Measurements from ENCODE around the gene USP36. TPM values are rescaled to one million over a fixed set of nuclear protein-coding genes. Genes with fewer than 3 reads are reported as not detected.

USP36 gene
- total RNA-seq, 4 donors from 2014 or later: 28.5 to 96.5 (median 63.5) TPM

DNA sequence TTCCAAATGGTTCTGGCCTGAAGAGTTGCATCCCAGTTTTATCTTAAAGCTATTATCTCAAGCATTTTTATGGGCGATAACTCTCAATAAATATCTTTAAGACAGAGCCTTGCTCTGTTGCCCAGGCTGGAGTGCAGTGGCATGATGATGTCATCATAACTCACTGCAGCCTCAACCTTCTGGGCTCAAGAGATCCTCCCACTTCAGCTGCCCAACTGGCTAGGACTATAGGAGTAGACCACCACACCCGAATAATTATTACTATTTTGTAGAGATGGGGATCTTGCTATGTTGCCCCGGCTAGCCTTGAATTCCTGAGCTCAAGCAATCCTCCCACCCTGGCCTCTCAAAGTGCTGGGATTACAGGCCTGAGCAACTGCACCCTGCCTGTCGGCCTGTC lies 32.5 kb downstream of the USP36 start:
- TF ChIP-seq, protein P1, sequence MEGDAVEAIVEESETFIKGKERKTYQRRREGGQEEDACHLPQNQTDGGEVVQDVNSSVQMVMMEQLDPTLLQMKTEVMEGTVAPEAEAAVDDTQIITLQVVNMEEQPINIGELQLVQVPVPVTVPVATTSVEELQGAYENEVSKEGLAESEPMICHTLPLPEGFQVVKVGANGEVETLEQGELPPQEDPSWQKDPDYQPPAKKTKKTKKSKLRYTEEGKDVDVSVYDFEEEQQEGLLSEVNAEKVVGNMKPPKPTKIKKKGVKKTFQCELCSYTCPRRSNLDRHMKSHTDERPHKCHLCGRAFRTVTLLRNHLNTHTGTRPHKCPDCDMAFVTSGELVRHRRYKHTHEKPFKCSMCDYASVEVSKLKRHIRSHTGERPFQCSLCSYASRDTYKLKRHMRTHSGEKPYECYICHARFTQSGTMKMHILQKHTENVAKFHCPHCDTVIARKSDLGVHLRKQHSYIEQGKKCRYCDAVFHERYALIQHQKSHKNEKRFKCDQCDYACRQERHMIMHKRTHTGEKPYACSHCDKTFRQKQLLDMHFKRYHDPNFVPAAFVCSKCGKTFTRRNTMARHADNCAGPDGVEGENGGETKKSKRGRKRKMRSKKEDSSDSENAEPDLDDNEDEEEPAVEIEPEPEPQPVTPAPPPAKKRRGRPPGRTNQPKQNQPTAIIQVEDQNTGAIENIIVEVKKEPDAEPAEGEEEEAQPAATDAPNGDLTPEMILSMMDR (IDR thresholded peaks at IDR 0.05): no peak
- in situ Hi-C loops (cut with MboI; ENCODE audit: low pct_ligation_motif_present in 1 of 4, low pct_unique_long_range_greater_than_20kb in 1 of 4, low sequenced_read_pairs in 3 of 4) (loop anchor here in 1 of 4 donors (25.0 kb wide), 1 partner anchor 321 kb away; no protein-coding TSS in a partner anchor), intact Hi-C loops (cut with DNase I; ENCODE audit: low total_unique reads) (no loop called here)
- WGBS, 2 donors (ENCODE audit: low coverage in 1 of 2): 93 to 100% methylated on average over 2 to 4 of the region's 4 CpGs
- no peaks in the 10 kb centered on the region for H3K9me3 ChIP-seq
- H3K27ac ChIP-seq: no peak overlapping the region
- H3K36me3 ChIP-seq: peaks cover 0 to 74% (median 24%) of the 10 kb centered on the region in 4 donors
- no peak for DNase-seq
- H3K4me1 ChIP-seq: no peaks in the 10 kb centered on the region
- no peaks in the 10 kb centered on the region for H3K27me3 ChIP-seq
- H3K4me3 ChIP-seq: no peak overlapping the region

DNA sequence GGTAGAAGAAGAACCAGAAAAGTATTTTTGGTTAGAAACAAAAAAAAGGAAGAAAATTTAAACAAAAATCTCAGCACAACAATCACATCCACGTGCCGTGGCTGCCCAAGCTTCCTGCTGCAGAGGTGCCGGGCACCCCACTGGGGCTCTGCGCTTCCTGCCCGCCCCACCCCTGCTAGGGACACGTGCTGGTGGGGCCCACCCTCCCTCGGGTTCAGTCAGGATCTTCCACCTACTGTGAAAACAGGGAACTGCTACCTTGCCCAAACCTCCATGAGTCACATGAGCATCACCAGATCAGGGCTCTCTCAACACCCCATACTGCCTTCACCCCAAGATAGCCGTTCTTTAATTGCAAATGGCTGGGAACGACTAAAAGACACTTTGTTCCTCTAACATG lies 34.2 kb downstream of the USP36 start:
- Histone ChIP-seq H3K27ac (no peak overlapping the region), H3K27me3 (no peaks in the 10 kb centered on the region), H3K9me3 (no peaks in the 10 kb centered on the region), H3K4me1 (no peaks in the 10 kb centered on the region), H3K4me3 (no peak overlapping the region), H3K36me3 (peaks cover 0 to 60% (median 20%) of the 10 kb centered on the region in 4 donors)
- TF ChIP-seq POLR2AphosphoS5 (IDR thresholded peaks at IDR 0.05) (no peak), EP300 (IDR thresholded peaks at IDR 0.05; ENCODE audit: low read depth) (no peak), POLR2A (IDR thresholded peaks at IDR 0.05) (no peak)
- TF ChIP-seq, protein P1 (IDR thresholded peaks at IDR 0.05): no peak
- 81% methylated on average over 9 of the region's 9 CpGs; no CpG with 5 or more reads in 1 of the 2 donors for WGBS, 2 donors (ENCODE audit: low coverage in 1 of 2)
- intact Hi-C loops (cut with DNase I; ENCODE audit: low total_unique reads) (no loop called here), in situ Hi-C loops (cut with MboI; ENCODE audit: low pct_ligation_motif_present in 1 of 4, low pct_unique_long_range_greater_than_20kb in 1 of 4, low sequenced_read_pairs in 3 of 4) (loop anchor here in 1 of 4 donors (25.0 kb wide), 1 partner anchor 319 kb away; no protein-coding TSS in a partner anchor)
- DNase-seq: no peak

DNA sequence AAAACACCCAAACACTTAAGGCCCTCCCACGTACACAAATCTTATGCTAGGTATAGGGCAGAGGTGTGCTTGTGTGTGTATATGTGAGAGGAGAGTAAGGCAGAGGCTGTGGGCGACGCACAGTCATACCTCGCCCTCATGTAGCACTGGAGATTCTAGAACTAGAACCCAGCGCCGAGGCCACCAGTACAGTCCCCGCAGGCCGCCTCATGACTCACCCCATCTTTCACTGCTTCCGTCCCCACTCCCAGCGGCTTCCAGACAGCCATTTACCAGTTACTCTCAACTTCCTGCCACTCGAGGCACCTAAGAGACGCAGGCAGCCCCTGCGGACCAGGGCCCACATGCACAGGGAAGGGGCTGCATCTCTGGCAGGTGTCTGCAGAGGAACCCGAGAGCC lies 35.3 kb downstream of the USP36 start:
- peak; percentile 32 for DNase-seq
- no peaks in the 10 kb centered on the region for H3K27me3 ChIP-seq
- H3K4me1 ChIP-seq: no peaks in the 10 kb centered on the region
- in situ Hi-C loops (cut with MboI; ENCODE audit: low pct_ligation_motif_present in 1 of 4, low pct_unique_long_range_greater_than_20kb in 1 of 4, low sequenced_read_pairs in 3 of 4): loop anchor here in 1 of 4 donors (25.0 kb wide), 1 partner anchor 318 kb away; no protein-coding TSS in a partner anchor
- intact Hi-C loops (cut with DNase I; ENCODE audit: low total_unique reads): no loop called here
- WGBS, 2 donors (ENCODE audit: low coverage in 1 of 2): 80% methylated on average over 1 to 14 of the region's 14 CpGs
- no peaks in the 10 kb centered on the region for H3K9me3 ChIP-seq
- TF ChIP-seq POLR2AphosphoS5 (IDR thresholded peaks at IDR 0.05): no peak
- TF ChIP-seq, protein P1 (IDR thresholded peaks at IDR 0.05): no peak
- no peak for TF ChIP-seq EP300 (IDR thresholded peaks at IDR 0.05; ENCODE audit: low read depth)
- TF ChIP-seq POLR2A (IDR thresholded peaks at IDR 0.05): no peak
- peaks cover 0 to 49% (median 17%) of the 10 kb centered on the region in 4 donors for H3K36me3 ChIP-seq
- no peak overlapping the region for H3K4me3 ChIP-seq
- H3K27ac ChIP-seq: peak overlapping the region; percentile 18 to 41 (median 24)

DNA sequence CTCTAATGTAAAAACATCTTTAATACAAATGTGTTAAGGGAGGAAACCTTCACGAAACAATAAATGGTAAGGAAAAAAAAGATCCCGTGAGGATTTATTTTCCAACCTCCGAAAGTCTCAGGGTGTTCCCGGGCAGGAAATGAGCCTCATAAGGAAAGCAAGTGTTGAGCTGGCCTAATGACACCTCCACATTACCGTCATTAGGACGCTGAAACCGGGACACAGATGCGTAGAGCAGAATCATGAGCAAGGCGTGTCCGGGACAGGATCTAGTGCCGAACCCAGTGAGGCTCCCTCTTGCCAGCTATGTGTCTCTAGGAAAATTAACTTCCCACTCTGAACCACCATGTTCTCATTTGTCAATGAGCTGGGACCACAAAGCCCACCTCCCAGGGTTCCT lies 35.8 kb downstream of the USP36 start:
- in situ Hi-C loops (cut with MboI; ENCODE audit: low pct_ligation_motif_present in 1 of 4, low pct_unique_long_range_greater_than_20kb in 1 of 4, low sequenced_read_pairs in 3 of 4) (loop anchor here in 1 of 4 donors (25.0 kb wide), 1 partner anchor 317 kb away; no protein-coding TSS in a partner anchor), intact Hi-C loops (cut with DNase I; ENCODE audit: low total_unique reads) (no loop called here)
- H3K4me1 ChIP-seq: no peaks in the 10 kb centered on the region
- H3K4me3 ChIP-seq: no peak overlapping the region
- H3K9me3 ChIP-seq: no peaks in the 10 kb centered on the region
- TF ChIP-seq POLR2A (IDR thresholded peaks at IDR 0.05): no peak
- TF ChIP-seq, protein P1 (IDR thresholded peaks at IDR 0.05): no peak
- TF ChIP-seq EP300 (IDR thresholded peaks at IDR 0.05; ENCODE audit: low read depth): no peak
- no peak for TF ChIP-seq POLR2AphosphoS5 (IDR thresholded peaks at IDR 0.05)
- no peaks in the 10 kb centered on the region for H3K27me3 ChIP-seq
- peak overlapping the region in 3 of 4 donors; percentile 19 to 41 (median 29) for H3K27ac ChIP-seq
- WGBS, 2 donors (ENCODE audit: low coverage in 1 of 2): 92% methylated on average over 11 of the region's 11 CpGs; no CpG with 5 or more reads in 1 of the 2 donors
- peaks cover 0 to 44% (median 14%) of the 10 kb centered on the region in 4 donors for H3K36me3 ChIP-seq
- DNase-seq: no peak
